Peyer's patch (tissue), 4 donors: ENCODE data around the gene NLRP6. TPM values are rescaled to one million over a fixed set of nuclear protein-coding genes. Genes with fewer than 3 reads are reported as not detected.
A peak's percentile ranks its signal among the peaks of the same experiment; 100 is the strongest.

Experiments used
- DNase-seq, 3 donors: peaks; one replicate each; pipeline ENCODE4 v3.0.0-alpha.2; 2017 to 2019
- H3K27ac ChIP-seq, 4 donors: fragments of 200-600 bp; sonication (generic); one replicate each; pipeline ENCODE4 v1.5.1; 2016 to 2019
- H3K27me3 ChIP-seq, 2 donors: fragments of 200-600 bp; sonication (generic); one replicate each; pipeline ENCODE4 v1.5.1; 2019
- H3K36me3 ChIP-seq, 3 donors: fragments of 200-600 bp; sonication (generic); one replicate each; pipeline ENCODE4 v1.5.1; 2016 to 2019
- H3K4me1 ChIP-seq, 4 donors: fragments of 200-600 bp; sonication (generic); one replicate each; pipeline ENCODE4 v1.5.1; 2016 to 2019
- H3K4me3 ChIP-seq, 4 donors: fragments of 200-600 bp; sonication (generic); 1 replicate in 3 of 4; 2 replicates in 1 of 4; pipeline ENCODE4 v1.5.1; 2016 to 2019; ENCODE audit warnings: mild to moderate bottlenecking in 1 of 4
- H3K9me3 ChIP-seq, 4 donors: fragments of 200-600 bp; sonication (generic); one replicate each; pipeline ENCODE4 v1.5.1; 2016 to 2019; ENCODE audit warnings: mild to moderate bottlenecking in 1 of 4
- POLR2A ChIP-seq, 2 donors: fragments of 450-650 bp; IDR thresholded peaks; one replicate each; pipeline ENCODE4 v1.5.1; 2017; ENCODE audit warnings: antibody characterized with exemption in 2 of 2, mild to moderate bottlenecking in 2 of 2, moderate library complexity in 2 of 2
- total RNA-seq, 4 donors: library from RNA; depleted of rRNA; stranded (reverse); fragments of >200 nt; gene quantifications; one replicate each; pipeline ENCODE4 v1.1.0, GENCODE V29; 2016
- TF ChIP-seq, protein P1 (sequence below), 6 experiments: fragments of 450-650 bp in 4 of 6; fragments of 200-600 bp in 2 of 6; sonication (generic) in 1 of 6; IDR thresholded peaks; one replicate each; pipeline ENCODE4 v1.5.1; 2017 to 2019; ENCODE audit warnings: antibody characterized with exemption in 6 of 6, mild to moderate bottlenecking in 3 of 6, moderate library complexity in 1 of 6

Gene NLRP6
- total RNA-seq, 4 donors from 2014 or later = 109 to 687 (median 492) TPM

DNA sequence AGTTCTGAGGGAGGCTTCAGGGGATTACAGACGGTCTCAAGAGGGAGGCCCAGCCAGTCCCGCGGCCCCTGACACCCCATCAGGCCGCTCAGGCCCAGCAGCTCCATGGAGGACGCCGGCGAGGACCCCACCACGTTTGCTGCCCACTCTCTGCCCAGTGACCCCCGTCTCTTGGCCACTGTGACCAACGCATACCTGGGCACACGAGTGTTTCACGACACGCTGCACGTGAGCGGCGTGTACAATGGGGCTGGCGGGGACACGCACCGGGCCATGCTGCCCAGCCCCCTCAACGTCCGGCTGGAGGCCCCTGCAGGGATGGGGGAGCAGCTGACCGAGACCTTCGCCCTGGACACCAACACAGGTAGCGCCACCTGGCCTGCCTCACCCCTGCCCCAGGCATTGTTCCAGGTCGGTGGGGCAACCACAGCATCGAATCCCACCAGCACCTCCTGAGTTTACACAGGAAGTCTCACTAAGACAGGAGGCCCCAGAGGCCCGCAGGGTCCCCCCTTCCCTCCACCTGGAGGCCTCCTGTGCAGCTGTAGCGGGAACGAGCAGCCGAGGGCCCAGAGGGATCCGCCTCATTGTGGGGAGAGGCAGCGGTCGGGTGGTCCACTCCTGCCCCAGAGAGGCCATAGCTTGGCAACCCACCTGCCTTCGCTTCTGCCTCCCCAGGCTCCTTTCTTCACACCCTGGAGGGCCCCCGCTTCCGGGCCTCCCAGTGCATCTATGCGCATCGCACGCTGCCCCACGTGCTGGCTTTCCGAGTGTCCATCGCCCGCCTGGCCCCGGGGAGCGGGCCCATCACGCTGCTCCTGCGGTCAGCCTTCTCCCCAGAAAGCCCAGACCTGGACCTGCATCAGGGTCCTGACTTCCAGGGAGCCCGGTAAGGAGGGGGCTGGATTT, 11.8 kb downstream of the NLRP6 start:
- H3K36me3 ChIP-seq = peaks cover 0 to 20% (median 0%) of the 10 kb centered on the region in 3 donors
- H3K9me3 ChIP-seq = no peaks in the 10 kb centered on the region
- no peaks in the 10 kb centered on the region for H3K27me3 ChIP-seq
- TF ChIP-seq, protein P1, sequence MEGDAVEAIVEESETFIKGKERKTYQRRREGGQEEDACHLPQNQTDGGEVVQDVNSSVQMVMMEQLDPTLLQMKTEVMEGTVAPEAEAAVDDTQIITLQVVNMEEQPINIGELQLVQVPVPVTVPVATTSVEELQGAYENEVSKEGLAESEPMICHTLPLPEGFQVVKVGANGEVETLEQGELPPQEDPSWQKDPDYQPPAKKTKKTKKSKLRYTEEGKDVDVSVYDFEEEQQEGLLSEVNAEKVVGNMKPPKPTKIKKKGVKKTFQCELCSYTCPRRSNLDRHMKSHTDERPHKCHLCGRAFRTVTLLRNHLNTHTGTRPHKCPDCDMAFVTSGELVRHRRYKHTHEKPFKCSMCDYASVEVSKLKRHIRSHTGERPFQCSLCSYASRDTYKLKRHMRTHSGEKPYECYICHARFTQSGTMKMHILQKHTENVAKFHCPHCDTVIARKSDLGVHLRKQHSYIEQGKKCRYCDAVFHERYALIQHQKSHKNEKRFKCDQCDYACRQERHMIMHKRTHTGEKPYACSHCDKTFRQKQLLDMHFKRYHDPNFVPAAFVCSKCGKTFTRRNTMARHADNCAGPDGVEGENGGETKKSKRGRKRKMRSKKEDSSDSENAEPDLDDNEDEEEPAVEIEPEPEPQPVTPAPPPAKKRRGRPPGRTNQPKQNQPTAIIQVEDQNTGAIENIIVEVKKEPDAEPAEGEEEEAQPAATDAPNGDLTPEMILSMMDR (IDR thresholded peaks at IDR 0.05) = no peak
- peak in 1 of 2 donors; percentile 8 for TF ChIP-seq POLR2A (IDR thresholded peaks at IDR 0.05)
- H3K4me3 ChIP-seq = peak overlapping the region; percentile 62 to 87 (median 70)
- DNase-seq = peak in 2 of 3 donors; percentile 57 to 58
- peak overlapping the region; percentile 88 to 96 (median 92) for H3K27ac ChIP-seq
- H3K4me1 ChIP-seq = peaks cover 0 to 20% (median 4%) of the 10 kb centered on the region in 4 donors

DNA sequence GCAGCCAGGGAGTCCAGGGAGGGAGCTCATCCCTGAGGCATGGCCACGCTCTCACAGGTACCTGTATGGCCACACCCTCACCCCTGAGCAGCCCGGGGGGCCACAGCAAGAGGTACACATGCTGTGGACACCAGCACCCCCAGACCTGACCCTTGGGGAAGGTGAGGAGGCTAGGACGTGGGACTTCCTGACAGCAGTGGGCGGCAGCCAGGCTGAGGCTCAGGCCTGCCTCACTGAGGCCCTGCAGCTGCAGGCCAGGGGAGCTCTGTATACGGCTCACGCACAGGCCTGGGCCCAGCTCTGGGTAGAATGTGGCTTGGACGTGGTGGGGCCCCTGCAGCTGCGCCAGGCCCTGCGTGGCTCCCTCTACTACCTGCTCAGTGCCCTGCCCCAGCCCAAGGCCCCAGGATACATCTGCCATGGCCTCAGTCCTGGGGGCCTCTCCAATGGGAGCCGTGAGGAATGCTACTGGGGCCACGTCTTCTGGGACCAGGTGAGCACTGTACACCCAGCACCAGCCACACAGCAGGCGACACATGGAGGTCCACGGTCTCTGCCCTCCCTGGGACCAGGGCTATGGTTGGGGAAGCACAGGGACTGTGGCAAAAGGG, 12.5 kb downstream of the NLRP6 start:
- H3K4me3 ChIP-seq = no peak overlapping the region
- no peaks in the 10 kb centered on the region for H3K27me3 ChIP-seq
- peaks cover 0 to 20% (median 4%) of the 10 kb centered on the region in 4 donors for H3K4me1 ChIP-seq
- no peaks in the 10 kb centered on the region for H3K9me3 ChIP-seq
- H3K36me3 ChIP-seq = peaks cover 0 to 21% (median 0%) of the 10 kb centered on the region in 3 donors
- no peak for TF ChIP-seq POLR2A (IDR thresholded peaks at IDR 0.05)
- TF ChIP-seq, protein P1 (IDR thresholded peaks at IDR 0.05) = no peak
- peak overlapping the region in 2 of 4 donors; percentile 95 to 96 for H3K27ac ChIP-seq
- peak in 2 of 3 donors; percentile 48 to 49 for DNase-seq

GRCh38 chr11:291281-292210, 13.3 kb downstream of the NLRP6 start:
- no peak overlapping the region for H3K27ac ChIP-seq
- H3K4me3 ChIP-seq = no peak overlapping the region
- peak in 1 of 3 donors; percentile 47 for DNase-seq

GRCh38 chr11:292211-293121, 14.3 kb downstream of the NLRP6 start:
- Histone ChIP-seq H3K27me3 (no peaks in the 10 kb centered on the region), H3K36me3 (peaks cover 0 to 21% (median 0%) of the 10 kb centered on the region in 3 donors), H3K4me1 (peaks cover 0 to 24% (median 4%) of the 10 kb centered on the region in 4 donors), H3K27ac (no peak overlapping the region), H3K9me3 (no peaks in the 10 kb centered on the region), H3K4me3 (no peak overlapping the region)
- peak in 1 of 3 donors; percentile 48 for DNase-seq
- TF ChIP-seq, protein P1 (IDR thresholded peaks at IDR 0.05) = no peak
- no peak for TF ChIP-seq POLR2A (IDR thresholded peaks at IDR 0.05)

More at GRCh38 chr11:291281-292210, 13.3 kb downstream of the NLRP6 start:
- Histone ChIP-seq H3K36me3 (peaks cover 0 to 21% (median 0%) of the 10 kb centered on the region in 3 donors), H3K4me1 (peaks cover 0 to 20% (median 4%) of the 10 kb centered on the region in 4 donors), H3K27me3 (no peaks in the 10 kb centered on the region), H3K9me3 (no peaks in the 10 kb centered on the region)
- TF ChIP-seq, protein P1 (IDR thresholded peaks at IDR 0.05) = no peak
- TF ChIP-seq POLR2A (IDR thresholded peaks at IDR 0.05) = no peak
